Measurements from ENCODE around the gene GLG1.

GRCh38 chr16:74456290-74456625 is 150.7 kb downstream of the GLG1 start:
- TF ChIP-seq CTCF (IDR thresholded peaks at IDR 0.05; ENCODE audit: insufficient read depth, low read depth, low read length) (no peak), EZH2 (IDR thresholded peaks at IDR 0.05; ENCODE audit: insufficient read depth, low read length) (no peak)
